Adipocyte (in vitro differentiated cells): ENCODE results near the gene MDK.
"Not testable (repeated sequence)": the region's sequence is repeated elsewhere in the genome, so short reads cannot be mapped to it uniquely, and the experiment has no call there.

Source experiments
- DNase-seq: peaks from one replicate; pipeline ENCODE4 v3.0.0-alpha.2; 2015; ENCODE audit warnings: low read depth
- H3K27me3 ChIP-seq: replicated peaks from 2 replicates; pipeline ENCODE4 v1.7.0; 2013; ENCODE audit warnings: mild to moderate bottlenecking, low read length, moderate library complexity; ENCODE audit not compliant: control insufficient read depth, insufficient read depth
- H3K36me3 ChIP-seq: 2 replicates; pipeline ENCODE4 v1.7.0; 2013; ENCODE audit warnings: low read length, mild to moderate bottlenecking, moderate library complexity; ENCODE audit not compliant: control insufficient read depth, insufficient read depth, severe bottlenecking
- H3K4me1 ChIP-seq: 2 replicates; pipeline ENCODE4 v1.7.0; 2013; ENCODE audit warnings: mild to moderate bottlenecking, low read length, moderate library complexity; ENCODE audit not compliant: control insufficient read depth, insufficient read depth
- H3K4me3 ChIP-seq: 2 replicates; pipeline ENCODE4 v1.7.0; 2013; ENCODE audit warnings: mild to moderate bottlenecking, low read length, moderate library complexity
- H3K9ac ChIP-seq: 2 replicates; pipeline ENCODE4 v1.7.0; 2013; ENCODE audit warnings: mild to moderate bottlenecking, low read length, moderate library complexity
- H3K9me3 ChIP-seq: 2 replicates; pipeline ENCODE4 v1.7.0; 2013; ENCODE audit warnings: mild to moderate bottlenecking, low read length, moderate library complexity; ENCODE audit not compliant: control insufficient read depth

MDK gene

GRCh38 chr11:46378811-46379481, 2.5 kb upstream of the MDK start:
- peaks cover 2% of the 10 kb centered on the region for H3K4me1 ChIP-seq
- H3K9ac ChIP-seq = no peak overlapping the region
- no peak overlapping the region for H3K4me3 ChIP-seq
- peaks cover 29% of the 10 kb centered on the region for H3K36me3 ChIP-seq
- DNase-seq = no peak
- peaks cover under 1% of the 10 kb centered on the region for H3K27me3 ChIP-seq
- no peaks in the 10 kb centered on the region for H3K9me3 ChIP-seq

GRCh38 chr11:46379482-46380293, 1.8 kb upstream of the MDK start:
- not testable (repeated sequence) for DNase-seq, H3K4me1 ChIP-seq, H3K9ac ChIP-seq, H3K4me3 ChIP-seq, H3K27me3 ChIP-seq, H3K9me3 ChIP-seq
- peaks cover 22% of the 10 kb centered on the region for H3K36me3 ChIP-seq

- peak overlapping the region; percentile 64 for H3K9ac ChIP-seq
- H3K9me3 ChIP-seq = no peaks in the 10 kb centered on the region
- peaks cover 2% of the 10 kb centered on the region for H3K4me1 ChIP-seq
- peaks cover 6% of the 10 kb centered on the region for H3K27me3 ChIP-seq
- peaks cover 14% of the 10 kb centered on the region for H3K36me3 ChIP-seq
- DNase-seq = peak; percentile 60
- peak overlapping the region; percentile 76 for H3K4me3 ChIP-seq
Measured at GRCh38 chr11:46380340-46381047, 975 bp upstream of the MDK start.

GRCh38 chr11:46381819-46382645, 563 bp downstream of the MDK start:
- Histone ChIP-seq H3K27me3 (peaks cover 6% of the 10 kb centered on the region), H3K9ac (peak overlapping the region; percentile 34), H3K4me1 (peaks cover 2% of the 10 kb centered on the region), H3K4me3 (peak overlapping the region; percentile 58), H3K9me3 (no peaks in the 10 kb centered on the region), H3K36me3 (peaks cover 4% of the 10 kb centered on the region)
- no peak for DNase-seq

GRCh38 chr11:46382646-46383403, 1.4 kb downstream of the MDK start:
- H3K4me1 ChIP-seq = peaks cover 2% of the 10 kb centered on the region
- no peak overlapping the region for H3K4me3 ChIP-seq
- peak; percentile 67 for DNase-seq
- H3K36me3 ChIP-seq = no peaks in the 10 kb centered on the region
- peaks cover 6% of the 10 kb centered on the region for H3K27me3 ChIP-seq
- H3K9me3 ChIP-seq = no peaks in the 10 kb centered on the region
- no peak overlapping the region for H3K9ac ChIP-seq

- H3K4me3 ChIP-seq = no peak overlapping the region
- no peak overlapping the region for H3K9ac ChIP-seq
- H3K4me1 ChIP-seq = peaks cover 2% of the 10 kb centered on the region
- no peak for DNase-seq
- H3K36me3 ChIP-seq = no peaks in the 10 kb centered on the region
- H3K27me3 ChIP-seq = peaks cover 6% of the 10 kb centered on the region
- H3K9me3 ChIP-seq = no peaks in the 10 kb centered on the region
Measured at GRCh38 chr11:46383404-46383758, 1.9 kb downstream of the MDK start.

- Histone ChIP-seq H3K9me3 (no peaks in the 10 kb centered on the region), H3K27me3 (peaks cover 6% of the 10 kb centered on the region), H3K4me1 (peaks cover 2% of the 10 kb centered on the region), H3K36me3 (no peaks in the 10 kb centered on the region), H3K9ac (no peak overlapping the region), H3K4me3 (no peak overlapping the region)
- no peak for DNase-seq
Measured at GRCh38 chr11:46383974-46384701, 2.7 kb downstream of the MDK start.

- H3K27me3 ChIP-seq = peaks cover 8% of the 10 kb centered on the region
- H3K9ac ChIP-seq = no peak overlapping the region
- peaks cover 11% of the 10 kb centered on the region for H3K4me1 ChIP-seq
- H3K9me3 ChIP-seq = no peaks in the 10 kb centered on the region
- no peak overlapping the region for H3K4me3 ChIP-seq
- DNase-seq = no peak
- no peaks in the 10 kb centered on the region for H3K36me3 ChIP-seq
Measured at GRCh38 chr11:46385169-46386004, 3.9 kb downstream of the MDK start.

GRCh38 chr11:46386005-46386578, 4.6 kb downstream of the MDK start:
- H3K9ac ChIP-seq = no peak overlapping the region
- no peak overlapping the region for H3K4me3 ChIP-seq
- H3K27me3 ChIP-seq = peaks cover 11% of the 10 kb centered on the region
- no peaks in the 10 kb centered on the region for H3K9me3 ChIP-seq
- no peaks in the 10 kb centered on the region for H3K36me3 ChIP-seq
- no peak for DNase-seq
- H3K4me1 ChIP-seq = peaks cover 13% of the 10 kb centered on the region
